ENCODE data around the gene RAB27A. TPM values are rescaled to one million over a fixed set of nuclear protein-coding genes. Genes with fewer than 3 reads are reported as not detected.

RAB27A gene
- total and polyA plus RNA-seq, 2 of the 13 experiments (the other 11 are each of a cell fraction or from before 2014, with no cell fraction given), result 3.4 to 8.1 TPM

- TF ChIP-seq ZNF580 (CRISPR knock-in tag; IDR thresholded peaks at IDR 0.05; ENCODE audit: borderline replicate concordance, low read depth), result no peak
- TF ChIP-seq ASH2L (IDR thresholded peaks at IDR 0.05; ENCODE audit: insufficient read length, low read depth, low read length), result no peak
- TF ChIP-seq KDM5B (CRISPR knock-in tag; IDR thresholded peaks at IDR 0.05; ENCODE audit: borderline replicate concordance), result no peak
- 0 out of 2 replicates have a peak, but pooled peaks have one; percentile 60 for TF ChIP-seq ARID3A (IDR thresholded peaks at IDR 0.05; ENCODE audit: low read depth, low read length)
- TF ChIP-seq ERF (CRISPR knock-in tag; IDR thresholded peaks at IDR 0.05), result no peak
Observed at GRCh38 chr15:55168350-55168974, 121.2 kb downstream of the RAB27A start (continued).

GRCh38 chr15:55164284-55164683, 125.3 kb downstream of the RAB27A start:
- intact Hi-C loops (cut with micrococcal nuclease; ENCODE audit: unreplicated experiment) (no loop called here), in situ Hi-C loops (cut with HindIII; ENCODE audit: extremely low pct_ligation_motif_present, low pct_unique_long_range_greater_than_20kb) (loop anchor here (25.0 kb wide), 1 partner anchor 1077 kb away; no protein-coding TSS in a partner anchor)
- H3K79me2 ChIP-seq (ENCODE audit: insufficient read depth, low read length), result no peaks in the 10 kb centered on the region
- ATAC-seq (no peak), DNase-seq (ENCODE audit: low spot score) (no peak), FAIRE-seq (no peak)
- H3K36me3 ChIP-seq (replicated peaks in 1 of 2; ENCODE audit: control insufficient read depth in 1 of 2, insufficient read depth in 2 of 2, low read length in 2 of 2), result no peaks in the 10 kb centered on the region
- WGBS (ENCODE audit: low lambda C conversion rate), result 48% methylated on average over 4 of the region's 4 CpGs
- CTCF ChIA-PET (ENCODE audit: low intra/inter-chr PET ratio, low total read pairs), result no interaction called here
- no peaks in the 10 kb centered on the region for H4K20me1 ChIP-seq (ENCODE audit: insufficient read depth, low read length)
- POLR2A ChIA-PET, result no interaction called here
- peaks cover 6% of the 10 kb centered on the region for H3K4me1 ChIP-seq (ENCODE audit: insufficient read depth, low read length)
- TF ChIP-seq ZNF672 (CRISPR knock-in tag; IDR thresholded peaks at IDR 0.05) (no peak), FOXA1 (IDR thresholded peaks at IDR 0.05) (no peak), FOXA1 (CRISPR knock-in tag; IDR thresholded peaks at IDR 0.05) (no peak), POLR2A (IDR thresholded peaks at IDR 0.05; ENCODE audit: insufficient read depth in 1 of 2, low read depth in 2 of 2, low read length in 2 of 2) (no peak), EZH2 (conservative IDR thresholded peaks at IDR 0.05; ENCODE audit: low read depth, low read length) (no peak), CREBL2 (CRISPR knock-in tag; IDR thresholded peaks at IDR 0.05; ENCODE audit: borderline replicate concordance) (no peak)
- no peak overlapping the region for H3K9ac ChIP-seq (ENCODE audit: insufficient read depth, low read depth, low read length)
- H3K9me3 ChIP-seq (ENCODE audit: low read length), result no peaks in the 10 kb centered on the region
- no peaks in the 10 kb centered on the region for H3K27me3 ChIP-seq (ENCODE audit: control insufficient read depth in 1 of 2, insufficient read depth in 2 of 2, low read length in 2 of 2)
- no peak overlapping the region for H2AFZ ChIP-seq (ENCODE audit: low read length)
- H3K4me3 ChIP-seq (replicated peaks in 1 of 3; ENCODE audit: insufficient read depth in 1 of 3, low read depth in 2 of 3, low read length in 3 of 3), result no peak overlapping the region
- no peak overlapping the region for H3K27ac ChIP-seq (ENCODE audit: extremely low read length, insufficient read depth, low read length)
- no peak overlapping the region for H3K4me2 ChIP-seq (ENCODE audit: low read depth, low read length)
- no TSS peak for BruUV-seq (replicated peaks)

Other genes with a start within 250 kb of the RAB27A start
- gene RSL24D1, start 92.9 kb downstream of the RAB27A start, total RNA-seq (2016; rRNA removed; fragmentation: Illumina TruSeq; extraction: Trizol), result 100.0 and 153 TPM in 2 replicates
- gene RSL24D1, start 92.9 kb downstream of the RAB27A start, polyA plus RNA-seq (2011; rRNA removed), result 43.0 and 58.8 TPM in 2 replicates
- gene PIGBOS1, start 29.3 kb upstream of the RAB27A start, total RNA-seq (2016; rRNA removed; fragmentation: Illumina TruSeq; extraction: Trizol), result 21.4 and 22.1 TPM in 2 replicates
- gene PIGBOS1, start 29.3 kb upstream of the RAB27A start, polyA plus RNA-seq (2011; rRNA removed), result 12.0 and 14.8 TPM in 2 replicates
- gene PIGB, start 29.4 kb upstream of the RAB27A start, total RNA-seq (2016; rRNA removed; fragmentation: Illumina TruSeq; extraction: Trizol), result 12.4 and 14.5 TPM in 2 replicates
- gene PIGB, start 29.4 kb upstream of the RAB27A start, polyA plus RNA-seq (2011; rRNA removed), result 14.5 and 19.1 TPM in 2 replicates
- 15.9 and 19.5 TPM in 2 replicates for gene CCPG1, start 118.5 kb upstream of the RAB27A start, total RNA-seq (2016; rRNA removed; fragmentation: Illumina TruSeq; extraction: Trizol)
- gene CCPG1, start 118.5 kb upstream of the RAB27A start, polyA plus RNA-seq (2011; rRNA removed), result 16.1 and 16.4 TPM in 2 replicates
- gene PIERCE2, start 118.7 kb upstream of the RAB27A start, total RNA-seq (2016; rRNA removed; fragmentation: Illumina TruSeq; extraction: Trizol), result not detected in 2 replicates
- 0.09 TPM in 1 of 2 replicates, not detected in the other for gene PIERCE2, start 118.7 kb upstream of the RAB27A start, polyA plus RNA-seq (2011; rRNA removed)
- 0.75 and 2.6 TPM in 2 replicates for gene DNAAF4, start 218.4 kb upstream of the RAB27A start, total RNA-seq (2016; rRNA removed; fragmentation: Illumina TruSeq; extraction: Trizol)
- 0.21 and 0.65 TPM in 2 replicates for gene DNAAF4, start 218.4 kb upstream of the RAB27A start, polyA plus RNA-seq (2011; rRNA removed)